ENCODE results near the gene ARPC2. TPM values are rescaled to one million over a fixed set of nuclear protein-coding genes. Genes with fewer than 3 reads are reported as not detected.

The ARPC2 gene
- total RNA-seq, 3 donors from 2014 or later (not counting 1 experiment from before 2014, with no cell fraction given), result 824 to 880 (median 830) TPM

- Mint-ChIP-seq H3K27ac (peak overlapping the region; percentile 45 to 65), H3K9me3 (no peaks in the 10 kb centered on the region), H3K4me3 (no peak overlapping the region), H3K27me3 (ENCODE audit: low read depth in 2 of 2) (no peaks in the 10 kb centered on the region), H3K4me1 (peaks cover 31 to 42% of the 10 kb centered on the region in 2 donors), H3K36me3 (peaks cover 34% of the 10 kb centered on the region)
- TF ChIP-seq CTCF (IDR thresholded peaks at IDR 0.05), result no peak
- no peak for DNase-seq
- Histone ChIP-seq H3K27me3 (ENCODE audit: control insufficient read depth, insufficient read depth, low read length) (no peaks in the 10 kb centered on the region), H3K27ac (ENCODE audit: low read length) (no peak overlapping the region), H3K4me1 (ENCODE audit: control insufficient read depth, insufficient read depth, low read length) (peaks cover 23% of the 10 kb centered on the region), H3K9me3 (ENCODE audit: control insufficient read depth, insufficient read depth, low read length) (no peaks in the 10 kb centered on the region), H3K36me3 (ENCODE audit: control insufficient read depth, insufficient read depth, low read length) (peaks cover 84% of the 10 kb centered on the region), H3K4me3 (ENCODE audit: low read length) (no peak overlapping the region)
- 94% methylated on average over 2 of the region's 2 CpGs for WGBS (ENCODE audit: insufficient coverage)
- intact Hi-C loops (cut with micrococcal nuclease), result no loop called here
- ATAC-seq, result no peak
Observed at GRCh38 chr2:218235017-218235416, 18.0 kb downstream of the ARPC2 start.

GRCh38 chr2:218236829-218237228 lies 19.8 kb downstream of the ARPC2 start:
- no peaks in the 10 kb centered on the region for H3K27me3 ChIP-seq (ENCODE audit: control insufficient read depth, insufficient read depth, low read length)
- H3K4me3 ChIP-seq (ENCODE audit: low read length), result no peak overlapping the region
- Mint-ChIP-seq H3K36me3 (peaks cover 40% of the 10 kb centered on the region), H3K4me1 (peaks cover 16 to 29% of the 10 kb centered on the region in 2 donors), H3K27me3 (ENCODE audit: low read depth in 2 of 2) (no peaks in the 10 kb centered on the region), H3K27ac (no peak overlapping the region), H3K9me3 (no peaks in the 10 kb centered on the region), H3K4me3 (no peak overlapping the region)
- H3K9me3 ChIP-seq (ENCODE audit: control insufficient read depth, insufficient read depth, low read length), result no peaks in the 10 kb centered on the region
- peaks cover 85% of the 10 kb centered on the region for H3K36me3 ChIP-seq (ENCODE audit: control insufficient read depth, insufficient read depth, low read length)
- no peak overlapping the region for H3K27ac ChIP-seq (ENCODE audit: low read length)
- no peak for DNase-seq
- intact Hi-C loops (cut with micrococcal nuclease), result no loop called here
- TF ChIP-seq CTCF (IDR thresholded peaks at IDR 0.05), result no peak
- 94% methylated on average over 4 of the region's 4 CpGs for WGBS (ENCODE audit: insufficient coverage)
- peaks cover 5% of the 10 kb centered on the region for H3K4me1 ChIP-seq (ENCODE audit: control insufficient read depth, insufficient read depth, low read length)
- no peak for ATAC-seq

DNA sequence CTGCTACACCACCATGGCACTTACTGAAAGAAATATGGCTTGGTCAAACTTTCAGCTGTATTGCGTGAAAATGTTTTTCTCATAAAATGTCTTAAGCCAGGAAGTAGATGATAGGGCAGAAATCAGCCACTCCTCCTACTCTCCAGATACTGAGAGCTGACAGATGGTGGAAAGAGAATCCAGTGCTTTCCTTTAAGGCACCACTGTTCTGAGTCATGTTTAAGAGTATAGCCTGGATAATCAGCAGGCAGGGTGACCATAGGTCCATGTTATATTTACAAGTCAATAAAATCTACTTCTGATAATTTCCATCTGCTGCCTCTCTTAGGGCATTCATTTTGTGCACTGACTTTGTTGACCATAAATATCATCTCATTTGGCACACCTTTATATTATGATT lies 21.9 kb downstream of the ARPC2 start:
- ATAC-seq, result no peak

More for the DNA sequence above, 21.9 kb downstream of the ARPC2 start:
- Mint-ChIP-seq H3K9me3 (no peaks in the 10 kb centered on the region), H3K36me3 (peaks cover 35% of the 10 kb centered on the region), H3K27me3 (ENCODE audit: low read depth in 2 of 2) (no peaks in the 10 kb centered on the region), H3K4me1 (peaks cover 18 to 34% of the 10 kb centered on the region in 2 donors), H3K4me3 (no peak overlapping the region), H3K27ac (peak overlapping the region; percentile 36 to 46)
- Histone ChIP-seq H3K9me3 (ENCODE audit: control insufficient read depth, insufficient read depth, low read length) (no peaks in the 10 kb centered on the region), H3K4me3 (ENCODE audit: low read length) (no peak overlapping the region), H3K4me1 (ENCODE audit: control insufficient read depth, insufficient read depth, low read length) (no peaks in the 10 kb centered on the region), H3K27ac (ENCODE audit: low read length) (no peak overlapping the region), H3K36me3 (ENCODE audit: control insufficient read depth, insufficient read depth, low read length) (peaks cover 91% of the 10 kb centered on the region), H3K27me3 (ENCODE audit: control insufficient read depth, insufficient read depth, low read length) (no peaks in the 10 kb centered on the region)
- whole genome bisulfite sequencing (ENCODE audit: insufficient coverage), result no CpG with 5 or more reads among the region's 1 CpG
- no peak for TF ChIP-seq CTCF (IDR thresholded peaks at IDR 0.05)
- DNase-seq, result no peak
- intact Hi-C loops (cut with micrococcal nuclease), result no loop called here
